AG04449 (cell line): ENCODE measurements around the gene PTPRT.

Experiments used
- CTCF ChIA-PET: fragments of 350-600 bp; formaldehyde crosslinking; extraction: SDS; loops from one replicate; lab custom pipeline; 2021; ENCODE audit warnings: antibody characterized with exemption; lab: Yijun Ruan, JAX
- POLR2A ChIA-PET: fragments of 400-600, 350-600 bp; formaldehyde crosslinking; extraction: SDS; loops from one replicate; lab custom pipeline; 2020; ENCODE audit warnings: antibody characterized with exemption, inconsistent platforms; lab: Yijun Ruan, JAX
- DNase-seq: peaks from one replicate; pipeline ENCODE4 v3.0.0-alpha.2; 2010; ENCODE audit warnings: low read depth, low spot score
- H3K4me3 ChIP-seq: 2 replicates; pipeline ENCODE4 v1.5.1; 2011; ENCODE audit warnings: low read depth, mild to moderate bottlenecking, control low read depth, low read length
- CTCF ChIP-seq: IDR thresholded peaks from one replicate; pipeline ENCODE4 v1.5.1; 2011; ENCODE audit warnings: mild to moderate bottlenecking, moderate library complexity, low read length, control low read depth, inconsistent platforms; ENCODE audit not compliant: insufficient read depth; ENCODE audit errors: missing control alignments

PTPRT gene

GRCh38 chr20:42955713-42956112, 234.0 kb downstream of the PTPRT start:
- CTCF ChIA-PET = no interaction called here
- H3K4me3 ChIP-seq = no peak overlapping the region
- no peak for TF ChIP-seq CTCF
- POLR2A ChIA-PET = no interaction called here
- no peak for DNase-seq

GRCh38 chr20:42954951-42955350, 234.8 kb downstream of the PTPRT start:
- POLR2A ChIA-PET = no interaction called here

GRCh38 chr20:42949950-42950349, 239.8 kb downstream of the PTPRT start:
- no peak for TF ChIP-seq CTCF
- no peak for DNase-seq
- ChIA-PET CTCF (no interaction called here), POLR2A (no interaction called here)
- H3K4me3 ChIP-seq = no peak overlapping the region

More at GRCh38 chr20:42954951-42955350, 234.8 kb downstream of the PTPRT start:
- H3K4me3 ChIP-seq = no peak overlapping the region
- DNase-seq = no peak
- TF ChIP-seq CTCF = no peak
- CTCF ChIA-PET = no interaction called here

GRCh38 chr20:42945234-42945994, 244.3 kb downstream of the PTPRT start:
- TF ChIP-seq CTCF = no peak
- CTCF ChIA-PET = no interaction called here
- no peak overlapping the region for H3K4me3 ChIP-seq
- DNase-seq = no peak
- POLR2A ChIA-PET = no interaction called here

- POLR2A ChIA-PET = no interaction called here
- CTCF ChIA-PET = no interaction called here
- no peak for TF ChIP-seq CTCF
- no peak overlapping the region for H3K4me3 ChIP-seq
- no peak for DNase-seq
These were observed 248.1 kb downstream of the PTPRT start for GRCh38 chr20:42941629-42942028.

GRCh38 chr20:42938441-42939205, 251.1 kb downstream of the PTPRT start:
- no peak for TF ChIP-seq CTCF
- H3K4me3 ChIP-seq = no peak overlapping the region
- no peak for DNase-seq
- POLR2A ChIA-PET = no interaction called here
- CTCF ChIA-PET = no interaction called here
